ENCODE measurements around the gene C8A. TPM values are rescaled to one million over a fixed set of nuclear protein-coding genes. Genes with fewer than 3 reads are reported as not detected.

The C8A gene
- total and polyA plus RNA-seq, 2 donors (not counting 1 experiment from before 2014, with no cell fraction given): not detected

DNA sequence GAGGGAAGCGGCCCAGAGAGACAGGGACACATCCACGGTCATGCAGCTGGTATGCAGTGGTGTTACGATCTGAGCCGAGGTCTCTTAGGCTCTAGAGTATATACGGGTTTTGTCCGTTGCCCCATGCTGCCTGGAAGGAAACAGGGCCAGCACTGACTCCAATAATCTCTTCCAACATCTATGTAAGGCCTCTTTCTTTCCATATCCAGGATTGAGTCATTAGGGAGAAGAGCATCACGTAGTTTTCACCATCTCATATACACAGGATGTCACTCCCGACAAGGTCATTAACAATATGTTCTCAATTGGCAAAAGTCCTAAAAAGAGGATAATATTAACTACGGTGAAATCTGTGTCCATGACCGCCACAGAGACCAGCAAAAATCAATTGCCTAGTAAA, 106.8 kb downstream of the C8A start:
- Histone ChIP-seq H3K79me2 (ENCODE audit: control insufficient read depth, insufficient read depth, low read length) (no peaks in the 10 kb centered on the region), H2AFZ (ENCODE audit: low read length) (no peak overlapping the region), H3K27me3 (ENCODE audit: control insufficient read depth, insufficient read depth, low read length) (no peaks in the 10 kb centered on the region), H3K9ac (ENCODE audit: insufficient read depth, low read length) (no peak overlapping the region), H3K9me3 (ENCODE audit: control insufficient read depth, insufficient read depth, low read depth, low read length) (no peaks in the 10 kb centered on the region), H4K20me1 (ENCODE audit: control insufficient read depth, extremely low read depth, insufficient read depth, low read length) (no peaks in the 10 kb centered on the region), H3K36me3 (ENCODE audit: control insufficient read depth, insufficient read depth, low read length) (no peaks in the 10 kb centered on the region), H3K4me2 (ENCODE audit: extremely low read depth, insufficient read depth, low read length) (no peak overlapping the region), H3K4me1 (ENCODE audit: control insufficient read depth, extremely low read depth, insufficient read depth, low read length) (no peaks in the 10 kb centered on the region), H3K27ac (ENCODE audit: insufficient read depth, low read length) (no peak overlapping the region), H3K4me3 (replicated peaks in 1 of 4; ENCODE audit: control extremely low read depth in 1 of 4, insufficient read depth in 1 of 4, low read depth in 3 of 4, low read length in 4 of 4) (no peak overlapping the region)
- no peak for DNase-seq (ENCODE audit: low read depth in 2 of 2)
- no peak for TF ChIP-seq EZH2 (IDR thresholded peaks at IDR 0.05; ENCODE audit: low read length, missing control alignments)
- TF ChIP-seq, protein P1, sequence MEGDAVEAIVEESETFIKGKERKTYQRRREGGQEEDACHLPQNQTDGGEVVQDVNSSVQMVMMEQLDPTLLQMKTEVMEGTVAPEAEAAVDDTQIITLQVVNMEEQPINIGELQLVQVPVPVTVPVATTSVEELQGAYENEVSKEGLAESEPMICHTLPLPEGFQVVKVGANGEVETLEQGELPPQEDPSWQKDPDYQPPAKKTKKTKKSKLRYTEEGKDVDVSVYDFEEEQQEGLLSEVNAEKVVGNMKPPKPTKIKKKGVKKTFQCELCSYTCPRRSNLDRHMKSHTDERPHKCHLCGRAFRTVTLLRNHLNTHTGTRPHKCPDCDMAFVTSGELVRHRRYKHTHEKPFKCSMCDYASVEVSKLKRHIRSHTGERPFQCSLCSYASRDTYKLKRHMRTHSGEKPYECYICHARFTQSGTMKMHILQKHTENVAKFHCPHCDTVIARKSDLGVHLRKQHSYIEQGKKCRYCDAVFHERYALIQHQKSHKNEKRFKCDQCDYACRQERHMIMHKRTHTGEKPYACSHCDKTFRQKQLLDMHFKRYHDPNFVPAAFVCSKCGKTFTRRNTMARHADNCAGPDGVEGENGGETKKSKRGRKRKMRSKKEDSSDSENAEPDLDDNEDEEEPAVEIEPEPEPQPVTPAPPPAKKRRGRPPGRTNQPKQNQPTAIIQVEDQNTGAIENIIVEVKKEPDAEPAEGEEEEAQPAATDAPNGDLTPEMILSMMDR (conservative IDR thresholded peaks at IDR 0.05 in 1 of 2, IDR thresholded peaks at IDR 0.05 in 1 of 2; ENCODE audit: low read depth in 1 of 2, low read length in 2 of 2): no peak

DNA sequence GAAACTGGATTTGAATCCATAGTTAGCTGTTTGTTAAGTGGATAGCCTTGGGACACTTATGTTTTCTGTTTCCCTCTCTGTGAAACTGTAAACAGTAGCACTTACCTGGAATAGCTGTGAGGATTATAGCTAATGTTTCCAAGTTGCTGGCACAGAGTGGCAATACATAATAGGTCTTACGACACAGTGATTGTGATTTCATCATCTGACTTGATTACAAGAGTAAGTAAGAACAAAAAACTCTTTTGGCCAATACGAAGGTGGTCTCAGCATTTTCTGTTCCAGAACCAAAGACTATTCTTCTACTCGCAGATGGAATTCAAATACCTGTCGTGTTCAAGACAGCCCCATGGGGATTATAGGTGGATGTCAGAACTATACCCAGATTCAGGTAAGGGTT, 109.1 kb downstream of the C8A start:
- no peaks in the 10 kb centered on the region for H3K4me1 ChIP-seq (ENCODE audit: control insufficient read depth, extremely low read depth, insufficient read depth, low read length)
- no peaks in the 10 kb centered on the region for H4K20me1 ChIP-seq (ENCODE audit: control insufficient read depth, extremely low read depth, insufficient read depth, low read length)
- no peaks in the 10 kb centered on the region for H3K36me3 ChIP-seq (ENCODE audit: control insufficient read depth, insufficient read depth, low read length)
- no peak overlapping the region for H3K4me2 ChIP-seq (ENCODE audit: extremely low read depth, insufficient read depth, low read length)
- H3K9me3 ChIP-seq (ENCODE audit: control insufficient read depth, insufficient read depth, low read depth, low read length): no peaks in the 10 kb centered on the region
- TF ChIP-seq, protein P1 (conservative IDR thresholded peaks at IDR 0.05 in 1 of 2, IDR thresholded peaks at IDR 0.05 in 1 of 2; ENCODE audit: low read depth in 1 of 2, low read length in 2 of 2): no peak
- no peak for TF ChIP-seq EZH2 (IDR thresholded peaks at IDR 0.05; ENCODE audit: low read length, missing control alignments)
- H3K27me3 ChIP-seq (ENCODE audit: control insufficient read depth, insufficient read depth, low read length): no peaks in the 10 kb centered on the region
- no peak overlapping the region for H2AFZ ChIP-seq (ENCODE audit: low read length)
- peak in 1 of 2 donors; percentile 24 for DNase-seq (ENCODE audit: low read depth in 2 of 2)
- H3K79me2 ChIP-seq (ENCODE audit: control insufficient read depth, insufficient read depth, low read length): no peaks in the 10 kb centered on the region
- H3K27ac ChIP-seq (ENCODE audit: insufficient read depth, low read length): no peak overlapping the region
- H3K4me3 ChIP-seq (replicated peaks in 1 of 4; ENCODE audit: control extremely low read depth in 1 of 4, insufficient read depth in 1 of 4, low read depth in 3 of 4, low read length in 4 of 4): no peak overlapping the region
- no peak overlapping the region for H3K9ac ChIP-seq (ENCODE audit: insufficient read depth, low read length)

DNA sequence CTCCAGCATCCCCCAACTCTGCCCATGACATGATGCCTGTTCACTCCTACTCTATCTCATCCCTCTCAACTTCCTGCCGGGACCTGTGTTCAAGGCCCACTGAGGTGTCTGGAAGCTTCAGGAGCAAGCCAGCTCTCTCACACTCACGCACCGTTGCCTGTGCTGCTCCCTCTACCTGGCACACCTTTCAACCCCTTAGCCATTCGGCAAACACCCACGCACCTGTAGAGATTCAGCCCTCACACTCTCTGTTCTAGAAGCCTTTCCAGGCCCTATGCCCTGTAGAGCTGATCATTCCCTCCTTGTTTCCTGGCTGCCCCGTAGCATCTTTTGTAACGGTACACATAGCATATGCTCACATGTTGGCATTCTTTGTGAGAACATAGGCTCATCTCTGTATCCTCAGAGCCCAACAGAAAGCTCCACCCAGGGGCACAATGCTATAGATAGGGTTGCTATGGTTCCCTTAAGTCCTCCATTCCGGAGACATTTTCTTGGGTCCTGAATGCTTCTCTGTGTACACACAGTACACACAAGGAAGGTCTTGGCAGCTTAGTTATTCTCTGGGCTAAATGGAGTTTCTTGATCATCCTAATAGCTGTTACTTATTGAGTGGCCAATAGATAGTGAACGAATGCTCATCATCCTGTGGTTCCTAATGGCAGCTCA, 109.9 kb downstream of the C8A start:
- H3K27me3 ChIP-seq (ENCODE audit: control insufficient read depth, insufficient read depth, low read length): no peaks in the 10 kb centered on the region
- H3K4me1 ChIP-seq (ENCODE audit: control insufficient read depth, extremely low read depth, insufficient read depth, low read length): no peaks in the 10 kb centered on the region
- DNase-seq (ENCODE audit: low read depth in 2 of 2): no peak
- no peak overlapping the region for H2AFZ ChIP-seq (ENCODE audit: low read length)
- H3K4me3 ChIP-seq (replicated peaks in 1 of 4; ENCODE audit: control extremely low read depth in 1 of 4, insufficient read depth in 1 of 4, low read depth in 3 of 4, low read length in 4 of 4): no peak overlapping the region
- no peak overlapping the region for H3K9ac ChIP-seq (ENCODE audit: insufficient read depth, low read length)
- H4K20me1 ChIP-seq (ENCODE audit: control insufficient read depth, extremely low read depth, insufficient read depth, low read length): no peaks in the 10 kb centered on the region
- H3K79me2 ChIP-seq (ENCODE audit: control insufficient read depth, insufficient read depth, low read length): no peaks in the 10 kb centered on the region
- no peak overlapping the region for H3K4me2 ChIP-seq (ENCODE audit: extremely low read depth, insufficient read depth, low read length)
- H3K27ac ChIP-seq (ENCODE audit: insufficient read depth, low read length): no peak overlapping the region
- H3K9me3 ChIP-seq (ENCODE audit: control insufficient read depth, insufficient read depth, low read depth, low read length): no peaks in the 10 kb centered on the region
- TF ChIP-seq EZH2 (IDR thresholded peaks at IDR 0.05; ENCODE audit: low read length, missing control alignments): no peak
- H3K36me3 ChIP-seq (ENCODE audit: control insufficient read depth, insufficient read depth, low read length): no peaks in the 10 kb centered on the region

Data from fibroblast of lung (primary cell).